Adrenal gland (tissue), 5 donors: ENCODE data around the gene CKM.

ENCODE experiments used
- POLR2A ChIP-seq, 2 donors: fragments of 450-650 bp; IDR thresholded peaks; one replicate each; pipeline ENCODE4 v1.6.1; 2017; ENCODE audit warnings: antibody characterized with exemption in 2 of 2, mild to moderate bottlenecking in 2 of 2, moderate library complexity in 1 of 2
- TF ChIP-seq, protein P1 (sequence below), 6 experiments: fragments of 450-650 bp in 4 of 6; fragments of 200-600 bp in 2 of 6; sonication (generic) in 1 of 6; IDR thresholded peaks; 1 replicate in 5 of 6; 2 replicates in 1 of 6; pipeline versions ENCODE4 v1.5.1 to v1.8.0; 2016 to 2021; ENCODE audit warnings: antibody characterized with exemption in 6 of 6, mild to moderate bottlenecking in 2 of 6, moderate library complexity in 1 of 6
- donor health status: DM: no; HTN: no; CAD: no.

DNA sequence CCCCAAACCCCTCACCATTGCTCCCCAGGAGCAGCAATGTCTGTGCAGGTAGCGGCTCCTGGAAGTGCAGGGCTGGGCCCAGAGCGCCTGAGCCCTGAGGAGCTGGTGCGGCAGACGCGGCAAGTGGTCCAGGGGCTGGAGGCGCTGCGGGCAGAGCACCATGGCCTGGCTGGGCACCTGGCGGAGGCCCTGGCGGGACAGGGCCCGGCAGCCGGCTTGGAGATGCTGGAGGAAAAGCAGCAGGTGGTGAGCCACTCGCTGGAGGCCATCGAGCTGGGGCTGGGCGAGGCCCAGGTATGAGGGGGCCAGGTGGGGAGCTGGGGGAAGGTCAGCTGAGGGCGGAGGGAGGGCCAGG, 22.8 kb upstream of the CKM start:
- TF ChIP-seq, protein P1, sequence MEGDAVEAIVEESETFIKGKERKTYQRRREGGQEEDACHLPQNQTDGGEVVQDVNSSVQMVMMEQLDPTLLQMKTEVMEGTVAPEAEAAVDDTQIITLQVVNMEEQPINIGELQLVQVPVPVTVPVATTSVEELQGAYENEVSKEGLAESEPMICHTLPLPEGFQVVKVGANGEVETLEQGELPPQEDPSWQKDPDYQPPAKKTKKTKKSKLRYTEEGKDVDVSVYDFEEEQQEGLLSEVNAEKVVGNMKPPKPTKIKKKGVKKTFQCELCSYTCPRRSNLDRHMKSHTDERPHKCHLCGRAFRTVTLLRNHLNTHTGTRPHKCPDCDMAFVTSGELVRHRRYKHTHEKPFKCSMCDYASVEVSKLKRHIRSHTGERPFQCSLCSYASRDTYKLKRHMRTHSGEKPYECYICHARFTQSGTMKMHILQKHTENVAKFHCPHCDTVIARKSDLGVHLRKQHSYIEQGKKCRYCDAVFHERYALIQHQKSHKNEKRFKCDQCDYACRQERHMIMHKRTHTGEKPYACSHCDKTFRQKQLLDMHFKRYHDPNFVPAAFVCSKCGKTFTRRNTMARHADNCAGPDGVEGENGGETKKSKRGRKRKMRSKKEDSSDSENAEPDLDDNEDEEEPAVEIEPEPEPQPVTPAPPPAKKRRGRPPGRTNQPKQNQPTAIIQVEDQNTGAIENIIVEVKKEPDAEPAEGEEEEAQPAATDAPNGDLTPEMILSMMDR (IDR thresholded peaks at IDR 0.05): no peak
- no peak for TF ChIP-seq POLR2A (IDR thresholded peaks at IDR 0.05)
